ENCODE results near the gene ORMDL2.

ORMDL2 gene

DNA sequence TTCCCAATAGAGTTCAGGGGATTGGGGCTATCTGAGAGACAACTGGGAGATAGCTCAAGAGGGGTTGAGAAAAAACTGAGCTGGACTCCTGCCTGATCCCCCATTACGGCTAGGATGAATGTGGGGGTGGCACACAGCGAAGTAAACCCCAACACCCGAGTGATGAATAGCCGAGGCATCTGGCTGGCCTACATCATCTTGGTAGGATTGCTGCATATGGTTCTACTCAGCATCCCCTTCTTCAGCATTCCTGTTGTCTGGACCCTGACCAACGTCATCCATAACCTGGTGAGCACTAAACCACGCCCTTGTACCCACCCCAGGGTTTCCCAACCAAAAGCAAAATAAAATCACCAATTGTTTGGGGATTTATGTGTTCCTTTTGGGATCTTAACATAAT is 1.0 kb downstream of the ORMDL2 start:
- DNase-seq (ENCODE audit: extremely low spot score): no peak
- TF ChIP-seq, protein P1, sequence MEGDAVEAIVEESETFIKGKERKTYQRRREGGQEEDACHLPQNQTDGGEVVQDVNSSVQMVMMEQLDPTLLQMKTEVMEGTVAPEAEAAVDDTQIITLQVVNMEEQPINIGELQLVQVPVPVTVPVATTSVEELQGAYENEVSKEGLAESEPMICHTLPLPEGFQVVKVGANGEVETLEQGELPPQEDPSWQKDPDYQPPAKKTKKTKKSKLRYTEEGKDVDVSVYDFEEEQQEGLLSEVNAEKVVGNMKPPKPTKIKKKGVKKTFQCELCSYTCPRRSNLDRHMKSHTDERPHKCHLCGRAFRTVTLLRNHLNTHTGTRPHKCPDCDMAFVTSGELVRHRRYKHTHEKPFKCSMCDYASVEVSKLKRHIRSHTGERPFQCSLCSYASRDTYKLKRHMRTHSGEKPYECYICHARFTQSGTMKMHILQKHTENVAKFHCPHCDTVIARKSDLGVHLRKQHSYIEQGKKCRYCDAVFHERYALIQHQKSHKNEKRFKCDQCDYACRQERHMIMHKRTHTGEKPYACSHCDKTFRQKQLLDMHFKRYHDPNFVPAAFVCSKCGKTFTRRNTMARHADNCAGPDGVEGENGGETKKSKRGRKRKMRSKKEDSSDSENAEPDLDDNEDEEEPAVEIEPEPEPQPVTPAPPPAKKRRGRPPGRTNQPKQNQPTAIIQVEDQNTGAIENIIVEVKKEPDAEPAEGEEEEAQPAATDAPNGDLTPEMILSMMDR (IDR thresholded peaks at IDR 0.05; ENCODE audit: control extremely low read depth, extremely low read depth, low read depth, missing control alignments): no peak
- ChIA-PET CTCF (interaction anchor here (0.7 to 4.2 kb wide), 9 partner anchors 8 to 227 kb away, joined by 3 to 20 read pairs (median 6); no protein-coding TSS in a partner anchor), POLR2A (interaction anchor here (1.0 to 3.9 kb wide), 3 partner anchors 11 to 80 kb away, joined by 3 to 41 read pairs (median 6); partner anchors contain the start of gene DNAJC14)

DNA sequence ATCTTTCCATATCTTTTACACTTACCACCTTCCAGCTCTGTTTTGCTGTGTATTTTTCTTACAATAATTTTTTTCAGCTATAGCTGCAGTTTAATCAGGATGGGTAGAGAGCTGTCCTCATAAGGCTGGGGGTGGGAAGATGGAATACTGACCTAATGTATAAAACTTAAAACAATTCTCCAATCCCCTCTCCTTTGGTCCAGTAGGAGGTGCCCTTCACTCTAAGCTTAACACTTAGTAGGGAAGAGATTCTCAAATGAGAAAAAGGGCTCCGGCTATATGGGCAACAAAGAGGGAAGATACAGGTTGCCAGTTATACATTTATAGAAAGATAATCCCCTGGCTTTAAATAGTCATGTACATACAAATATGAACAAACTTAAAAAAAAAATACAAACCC is 2.8 kb downstream of the ORMDL2 start:
- ChIA-PET CTCF (interaction anchor here (1.1 to 2.8 kb wide), 6 partner anchors 9 to 107 kb away, joined by 3 to 18 read pairs (median 6); partner anchors contain the start of genes DNAJC14 and PYM1), POLR2A (interaction anchor here (0.6 to 3.9 kb wide), 3 partner anchors 9 to 106 kb away, joined by 3 to 41 read pairs (median 3); partner anchors contain the start of gene DNAJC14)
- DNase-seq (ENCODE audit: extremely low spot score): no peak
- TF ChIP-seq, protein P1 (IDR thresholded peaks at IDR 0.05; ENCODE audit: control extremely low read depth, extremely low read depth, low read depth, missing control alignments): peak; percentile 15

DNA sequence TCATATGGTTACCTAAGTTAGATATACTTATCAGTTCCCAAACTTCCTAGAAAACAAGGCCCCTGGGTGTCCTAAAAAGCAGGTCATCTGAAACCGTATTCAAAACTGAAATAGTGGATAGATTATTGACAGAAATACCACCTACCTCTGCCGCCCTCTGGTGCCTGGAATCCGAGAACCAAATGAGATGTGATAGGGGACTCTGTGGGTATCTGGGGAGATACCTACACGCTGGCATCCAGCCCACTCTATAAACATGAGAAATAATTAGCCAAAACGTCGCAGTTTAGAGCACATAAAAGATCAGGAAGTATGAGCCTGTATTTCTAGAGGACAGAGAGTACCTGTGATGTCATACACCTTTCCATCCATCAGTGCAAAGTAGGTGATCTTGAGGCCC is 4.4 kb downstream of the ORMDL2 start:
- ChIA-PET CTCF (interaction anchor here (3.0 kb wide), 1 partner anchor 84 kb away, joined by 11 read pairs; no protein-coding TSS in a partner anchor), POLR2A (no interaction called here)
- TF ChIP-seq, protein P1 (IDR thresholded peaks at IDR 0.05; ENCODE audit: control extremely low read depth, extremely low read depth, low read depth, missing control alignments): no peak
- DNase-seq (ENCODE audit: extremely low spot score): no peak

DNA sequence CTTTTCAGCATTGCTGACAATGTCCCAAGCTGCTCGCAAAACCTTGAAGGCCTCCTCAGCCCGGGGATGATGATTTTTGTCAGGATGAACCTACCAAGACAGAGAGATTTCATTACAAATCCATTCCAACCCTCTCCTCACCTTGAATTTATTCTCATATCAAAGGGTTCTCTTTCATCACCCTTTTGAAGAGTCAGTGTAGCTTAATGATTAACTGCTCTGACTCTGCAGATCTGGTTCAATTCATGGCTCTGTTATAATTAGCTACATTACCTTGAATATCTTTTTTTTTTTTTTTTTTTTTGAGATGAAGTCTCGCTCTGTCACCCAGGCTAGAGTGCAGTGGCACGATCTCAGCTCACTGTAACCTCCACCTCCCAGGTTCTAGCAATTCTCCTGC is 5.6 kb downstream of the ORMDL2 start:
- no peak for DNase-seq (ENCODE audit: extremely low spot score)
- TF ChIP-seq, protein P1 (IDR thresholded peaks at IDR 0.05; ENCODE audit: control extremely low read depth, extremely low read depth, low read depth, missing control alignments): no peak
- ChIA-PET POLR2A (no interaction called here), CTCF (interaction anchor here (0.9 to 3.0 kb wide), 5 partner anchors 14 to 117 kb away, joined by 3 to 11 read pairs (median 3); partner anchors contain the start of gene PYM1)

DNA sequence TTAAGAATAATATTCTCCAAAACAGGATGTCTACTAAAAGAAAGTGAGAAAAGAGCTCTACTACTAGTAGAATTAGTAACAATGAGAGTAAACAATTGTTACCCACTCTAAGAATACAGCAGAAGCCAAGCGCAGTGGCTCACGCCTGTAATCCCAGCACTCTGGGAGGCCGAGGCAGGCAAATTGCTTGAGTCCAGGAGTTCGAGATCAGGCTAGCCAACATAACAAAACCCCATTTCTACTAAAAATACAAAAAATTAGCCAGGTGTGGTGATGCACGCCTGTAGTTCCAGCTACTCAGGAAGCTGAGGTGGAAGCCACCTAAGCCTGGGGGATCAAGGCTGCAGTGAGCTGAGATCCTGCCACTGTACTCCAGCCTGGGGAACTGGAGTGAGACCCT is 6.9 kb downstream of the ORMDL2 start:
- TF ChIP-seq, protein P1 (IDR thresholded peaks at IDR 0.05; ENCODE audit: control extremely low read depth, extremely low read depth, low read depth, missing control alignments): no peak
- DNase-seq (ENCODE audit: extremely low spot score): no peak
- CTCF ChIA-PET: interaction anchor here (1.2 to 3.0 kb wide), 5 partner anchors 8 to 205 kb away, joined by 3 to 11 read pairs (median 3); no protein-coding TSS in a partner anchor
- POLR2A ChIA-PET: interaction anchor here (0.6 kb wide), 2 partner anchors 53 to 99 kb away, joined by 3 to 5 read pairs; no protein-coding TSS in a partner anchor

DNA sequence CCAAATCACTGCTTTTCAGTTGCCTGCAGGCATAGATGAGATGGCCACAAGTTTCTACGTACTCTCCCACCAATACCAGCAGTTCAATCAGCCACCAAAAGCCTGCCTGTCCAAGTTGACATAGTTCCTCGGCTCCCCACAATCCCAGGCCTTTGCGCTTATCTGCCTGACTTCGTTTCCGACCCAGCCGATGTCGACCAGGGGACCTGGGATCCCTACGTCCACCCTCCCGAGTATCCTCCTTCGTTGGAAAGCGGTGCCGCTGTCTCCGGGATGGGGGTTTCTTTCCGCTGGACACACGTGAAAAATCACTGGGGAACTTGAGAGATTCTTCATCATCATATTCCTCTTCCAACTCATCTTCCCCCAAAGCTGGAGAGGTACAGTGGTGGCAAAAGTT is 10.0 kb downstream of the ORMDL2 start:
- CTCF ChIA-PET: interaction anchor here (1.2 to 1.3 kb wide), 4 partner anchors 10 to 98 kb away, joined by 3 to 14 read pairs (median 4); partner anchors contain the start of genes ORMDL2 and SARNP
- POLR2A ChIA-PET: no interaction called here
- TF ChIP-seq, protein P1 (IDR thresholded peaks at IDR 0.05; ENCODE audit: control extremely low read depth, extremely low read depth, low read depth, missing control alignments): no peak
- DNase-seq (ENCODE audit: extremely low spot score): no peak
